ENCODE data around the gene MESP2. TPM values are rescaled to one million over a fixed set of nuclear protein-coding genes. Genes with fewer than 3 reads are reported as not detected.
A peak's percentile ranks its signal among the peaks of the same experiment; 100 is the strongest.

MESP2 gene
- total RNA-seq, 4 donors from 2014 or later = 1.1 TPM; not detected in 3

GRCh38 chr15:89825271-89825940 lies 49.3 kb downstream of the MESP2 start:
- no peak for DNase-seq (ENCODE audit: low spot score in 2 of 2)
- no peak overlapping the region for H3K27ac ChIP-seq
- TF ChIP-seq POLR2A (IDR thresholded peaks at IDR 0.05) (no peak), EP300 (IDR thresholded peaks at IDR 0.05) (no peak), POLR2AphosphoS5 (IDR thresholded peaks at IDR 0.05) (no peak), CTCF (IDR thresholded peaks at IDR 0.05) (no peak)

GRCh38 chr15:89826671-89827655 lies 50.8 kb downstream of the MESP2 start:
- no peak overlapping the region for H3K27ac ChIP-seq
- TF ChIP-seq CTCF (IDR thresholded peaks at IDR 0.05) (no peak), POLR2AphosphoS5 (IDR thresholded peaks at IDR 0.05) (no peak), POLR2A (IDR thresholded peaks at IDR 0.05) (no peak), EP300 (IDR thresholded peaks at IDR 0.05) (no peak)
- H3K4me1 ChIP-seq = peaks cover 44% of the 10 kb centered on the region
- no peaks in the 10 kb centered on the region for H3K36me3 ChIP-seq
- H3K27me3 ChIP-seq = no peaks in the 10 kb centered on the region
- no peak overlapping the region for H3K4me3 ChIP-seq
- WGBS = 85% methylated on average over 13 of the region's 13 CpGs
- no peaks in the 10 kb centered on the region for H3K9me3 ChIP-seq
- no peak for DNase-seq (ENCODE audit: low spot score in 2 of 2)

More at GRCh38 chr15:89825271-89825940, 49.3 kb downstream of the MESP2 start:
- Histone ChIP-seq H3K4me3 (no peak overlapping the region), H3K4me1 (peaks cover 44% of the 10 kb centered on the region), H3K36me3 (no peaks in the 10 kb centered on the region), H3K27me3 (no peaks in the 10 kb centered on the region), H3K9me3 (no peaks in the 10 kb centered on the region)
- 80% methylated on average over 7 of the region's 10 CpGs for WGBS

GRCh38 chr15:89827829-89828228 lies 51.7 kb downstream of the MESP2 start:
- Histone ChIP-seq H3K9me3 (no peaks in the 10 kb centered on the region), H3K27me3 (no peaks in the 10 kb centered on the region), H3K36me3 (peaks cover under 1% of the 10 kb centered on the region), H3K4me1 (peaks cover 35% of the 10 kb centered on the region), H3K27ac (peak overlapping the region; percentile 42), H3K4me3 (no peak overlapping the region)
- no peak for DNase-seq (ENCODE audit: low spot score in 2 of 2)
- no peak for TF ChIP-seq CTCF (IDR thresholded peaks at IDR 0.05)
- TF ChIP-seq POLR2AphosphoS5 (IDR thresholded peaks at IDR 0.05) = no peak
- no peak for TF ChIP-seq EP300 (IDR thresholded peaks at IDR 0.05)
- no peak for TF ChIP-seq POLR2A (IDR thresholded peaks at IDR 0.05)
- WGBS = 88% methylated on average over 4 of the region's 4 CpGs

Other genes starting within 250 kb of the MESP2 start
- 1 to 10 TPM in 2 of 4 donors, under 1 TPM in 2; 0.76 to 1.5 (median 0.99) TPM for gene TICRR, start 200.9 kb upstream of the MESP2 start, total RNA-seq
- gene KIF7, start 120.9 kb upstream of the MESP2 start, total RNA-seq = 1 to 10 TPM in 3 of 4 donors, under 1 TPM in 1; 0.79 to 1.9 (median 1.8) TPM
- 10 to 100 TPM; 17.7 to 52.4 (median 35.9) TPM for gene PLIN1, start 97.0 kb upstream of the MESP2 start, total RNA-seq
- gene PEX11A, start 85.6 kb upstream of the MESP2 start, total RNA-seq = 10 to 100 TPM in 2 of 4 donors, 1 to 10 TPM in 2; 7.9 to 16.9 (median 10.6) TPM
- gene WDR93, start 85.5 kb upstream of the MESP2 start, total RNA-seq = under 1 TPM in 1 of 4 donors, not detected in 3; 0.31 TPM
- 1 to 10 TPM in 2 of 4 donors, under 1 TPM in 2; 0.49 to 1.9 (median 0.89) TPM for gene MESP1, start 25.1 kb upstream of the MESP2 start, total RNA-seq
- 10 to 100 TPM; 14.2 to 25.1 (median 19.0) TPM for gene ANPEP, start 38.5 kb downstream of the MESP2 start, total RNA-seq
- 10 to 100 TPM; 15.5 to 70.4 (median 28.4) TPM for gene AP3S2, start 117.7 kb downstream of the MESP2 start, total RNA-seq
- gene ARPIN, start 136.6 kb downstream of the MESP2 start, total RNA-seq = 10 to 100 TPM; 12.0 to 24.8 (median 16.6) TPM
- 10 to 100 TPM; 19.2 to 32.1 (median 25.0) TPM for gene ZNF710, start 225.0 kb downstream of the MESP2 start, total RNA-seq